Immature natural killer cell (primary cell): Measurements from ENCODE around the gene TPBGL. TPM values are rescaled to one million over a fixed set of nuclear protein-coding genes. Genes with fewer than 3 reads are reported as not detected.
A peak's percentile ranks its signal among the peaks of the same experiment; 100 is the strongest.

ENCODE experiments used
- DNase-seq, 3 donors: peaks; one replicate each; pipeline ENCODE4 v3.0.0; 2022; ENCODE audit warnings: mixed read lengths in 1 of 3
- H3K27ac Mint-ChIP-seq, 6 donors: one replicate each; pipeline ENCODE4 v1.8.0; 2020; ENCODE audit warnings: mixed read lengths in 6 of 6, mild to moderate bottlenecking in 5 of 6, inconsistent platforms in 4 of 6, moderate library complexity in 3 of 6
- H3K27me3 Mint-ChIP-seq, 3 donors: one replicate each; pipeline ENCODE4 v1.8.0; 2020 to 2021; ENCODE audit warnings: low read depth in 3 of 3, mild to moderate bottlenecking in 3 of 3, mixed read lengths in 3 of 3, moderate library complexity in 3 of 3, inconsistent platforms in 1 of 3
- H3K36me3 Mint-ChIP-seq, 3 donors: one replicate each; pipeline ENCODE4 v1.8.0; 2020; ENCODE audit warnings: mixed read lengths in 3 of 3, inconsistent platforms in 2 of 3, mild to moderate bottlenecking in 2 of 3
- H3K4me1 Mint-ChIP-seq, 2 donors: one replicate each; pipeline ENCODE4 v1.8.0; 2020; ENCODE audit warnings: inconsistent platforms in 2 of 2, mild to moderate bottlenecking in 2 of 2, mixed read lengths in 2 of 2, moderate library complexity in 1 of 2
- H3K4me3 Mint-ChIP-seq, 5 donors: one replicate each; pipeline ENCODE4 v1.8.0; 2020; ENCODE audit warnings: mild to moderate bottlenecking in 5 of 5, mixed read lengths in 5 of 5, inconsistent platforms in 3 of 5, moderate library complexity in 3 of 5
- H3K9me3 Mint-ChIP-seq, 6 donors: one replicate each; pipeline ENCODE4 v1.8.0; 2020; ENCODE audit warnings: mild to moderate bottlenecking in 6 of 6, mixed read lengths in 6 of 6, inconsistent platforms in 4 of 6, moderate library complexity in 3 of 6
- polyA plus RNA-seq, 3 donors: library from polyadenylated mRNA; unstranded; fragments of 300-500 nt; fragmentation: Illumina TruSeq; gene quantifications; one replicate each; pipeline ENCODE4 v1.2.3, GENCODE V29; 2021

TPBGL gene
- polyA plus RNA-seq, 3 donors from 2014 or later: 0.13 TPM; not detected in 2

DNA sequence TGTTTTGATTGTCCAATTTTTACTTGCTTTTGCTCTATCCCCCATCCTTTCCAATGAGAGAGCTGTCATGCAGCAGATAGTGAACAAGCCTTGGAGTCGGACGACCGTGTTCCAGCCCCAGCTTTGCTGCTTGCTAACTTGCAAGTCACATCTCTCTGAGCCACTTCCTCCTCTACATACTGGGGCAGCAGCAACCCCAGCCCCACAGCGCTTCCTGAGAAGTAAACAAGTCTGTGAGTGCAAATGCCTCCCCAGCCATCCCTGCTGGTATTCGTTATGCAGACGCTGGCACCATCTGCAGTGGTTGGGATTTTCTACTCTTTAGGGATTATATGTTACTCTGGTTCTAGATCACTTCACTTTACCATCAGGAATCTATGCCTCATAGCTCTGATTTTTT is 35.0 kb downstream of the TPBGL start:
- DNase-seq: peak; percentile 69 to 77 (median 76)
- Mint-ChIP-seq H3K27me3 (peaks cover 0 to 1% (median 0%) of the 10 kb centered on the region in 3 donors), H3K27ac (peak overlapping the region; percentile 93 to 99 (median 98)), H3K36me3 (peaks cover 26 to 53% (median 33%) of the 10 kb centered on the region in 3 donors), H3K4me3 (peak overlapping the region; percentile 88 to 91 (median 90)), H3K9me3 (no peaks in the 10 kb centered on the region), H3K4me1 (peaks cover 55 to 58% of the 10 kb centered on the region in 2 donors)

DNA sequence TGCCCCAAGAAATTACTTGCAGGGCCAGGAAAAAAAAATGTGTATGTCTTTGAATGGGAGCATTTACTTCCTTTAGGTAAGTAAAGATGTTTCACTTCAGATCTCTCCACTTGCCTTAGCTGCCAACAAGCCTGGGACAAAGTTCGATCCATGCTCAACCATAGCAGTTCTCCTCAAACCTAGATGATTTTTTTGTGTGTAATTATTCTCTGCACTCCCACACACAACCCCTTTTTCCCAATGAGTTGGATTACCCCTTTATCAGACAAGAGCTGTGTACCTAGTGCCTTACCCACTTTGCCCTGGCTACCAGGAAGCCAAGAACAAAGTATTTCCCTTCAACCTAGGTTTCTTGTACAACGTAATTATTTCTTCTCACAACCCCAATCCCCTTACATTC is 35.6 kb downstream of the TPBGL start:
- no peak for DNase-seq
- peak overlapping the region; percentile 93 to 99 (median 98) for H3K27ac Mint-ChIP-seq
- peak overlapping the region; percentile 36 to 91 (median 90) for H3K4me3 Mint-ChIP-seq
- peaks cover 26 to 52% (median 34%) of the 10 kb centered on the region in 3 donors for H3K36me3 Mint-ChIP-seq
- no peaks in the 10 kb centered on the region for H3K9me3 Mint-ChIP-seq
- H3K4me1 Mint-ChIP-seq: peaks cover 56 to 62% of the 10 kb centered on the region in 2 donors
- peaks cover 0 to 1% (median 0%) of the 10 kb centered on the region in 3 donors for H3K27me3 Mint-ChIP-seq

DNA sequence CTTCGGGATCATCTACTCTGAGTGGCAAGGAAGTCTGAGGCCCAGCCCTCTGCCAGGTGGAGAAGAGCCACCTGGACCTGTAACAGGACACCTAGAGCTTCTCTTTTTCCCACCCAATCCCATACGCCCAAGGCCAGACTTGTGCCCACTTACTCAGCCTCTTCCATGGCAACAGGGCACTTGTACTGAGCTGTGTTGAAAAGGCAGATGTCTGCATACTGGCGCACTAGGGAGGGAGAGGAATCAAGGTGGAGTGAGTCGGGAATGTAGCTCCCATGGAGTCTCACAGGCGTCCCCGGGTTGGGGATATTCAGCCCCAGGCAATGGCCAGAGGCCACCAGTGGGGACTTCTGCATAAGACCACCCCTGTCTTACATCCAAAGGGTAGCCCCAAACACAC is 36.1 kb downstream of the TPBGL start:
- H3K36me3 Mint-ChIP-seq: peaks cover 26 to 51% (median 34%) of the 10 kb centered on the region in 3 donors
- peaks cover 55 to 59% of the 10 kb centered on the region in 2 donors for H3K4me1 Mint-ChIP-seq
- no peaks in the 10 kb centered on the region for H3K9me3 Mint-ChIP-seq
- peaks cover 0 to 1% (median 0%) of the 10 kb centered on the region in 3 donors for H3K27me3 Mint-ChIP-seq
- H3K4me3 Mint-ChIP-seq: peak overlapping the region; percentile 36 to 91 (median 90)
- peak overlapping the region; percentile 93 to 99 (median 98) for H3K27ac Mint-ChIP-seq
- no peak for DNase-seq

DNA sequence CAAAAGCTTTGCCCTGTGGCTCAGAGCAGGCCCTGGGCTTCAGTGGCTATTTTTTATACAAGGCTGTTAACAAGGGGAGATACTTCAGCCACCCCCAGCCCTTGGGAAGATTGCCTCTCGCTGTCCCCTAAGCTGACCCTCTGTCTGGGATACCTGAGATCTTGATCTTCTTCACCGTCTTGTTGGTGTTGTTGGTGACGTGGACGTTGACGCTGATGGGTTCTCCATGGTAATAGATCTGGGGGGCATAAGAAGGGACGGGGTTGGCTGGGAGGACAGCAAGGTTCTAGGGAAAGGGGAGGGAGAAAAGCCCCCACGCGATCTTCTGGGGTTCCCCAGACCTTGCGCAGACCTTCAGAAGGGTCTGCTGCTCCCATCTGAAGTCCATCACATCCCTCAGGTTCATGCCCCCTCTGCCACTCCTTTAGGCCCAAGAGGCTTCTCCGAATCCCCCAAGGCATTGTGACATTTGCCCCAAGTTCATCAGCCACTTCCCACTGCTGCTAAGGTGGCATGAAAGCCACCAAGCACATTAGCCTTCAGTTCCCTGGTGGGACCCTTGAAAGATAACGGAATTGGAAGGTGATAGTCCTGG is 36.7 kb downstream of the TPBGL start:
- Mint-ChIP-seq H3K4me3 (peak overlapping the region in 4 of 5 donors; percentile 4 to 39 (median 14)), H3K27ac (peak overlapping the region; percentile 93 to 99 (median 98)), H3K4me1 (peaks cover 55 to 59% of the 10 kb centered on the region in 2 donors), H3K36me3 (peaks cover 26 to 52% (median 34%) of the 10 kb centered on the region in 3 donors), H3K27me3 (no peaks in the 10 kb centered on the region), H3K9me3 (no peaks in the 10 kb centered on the region)
- DNase-seq: no peak

DNA sequence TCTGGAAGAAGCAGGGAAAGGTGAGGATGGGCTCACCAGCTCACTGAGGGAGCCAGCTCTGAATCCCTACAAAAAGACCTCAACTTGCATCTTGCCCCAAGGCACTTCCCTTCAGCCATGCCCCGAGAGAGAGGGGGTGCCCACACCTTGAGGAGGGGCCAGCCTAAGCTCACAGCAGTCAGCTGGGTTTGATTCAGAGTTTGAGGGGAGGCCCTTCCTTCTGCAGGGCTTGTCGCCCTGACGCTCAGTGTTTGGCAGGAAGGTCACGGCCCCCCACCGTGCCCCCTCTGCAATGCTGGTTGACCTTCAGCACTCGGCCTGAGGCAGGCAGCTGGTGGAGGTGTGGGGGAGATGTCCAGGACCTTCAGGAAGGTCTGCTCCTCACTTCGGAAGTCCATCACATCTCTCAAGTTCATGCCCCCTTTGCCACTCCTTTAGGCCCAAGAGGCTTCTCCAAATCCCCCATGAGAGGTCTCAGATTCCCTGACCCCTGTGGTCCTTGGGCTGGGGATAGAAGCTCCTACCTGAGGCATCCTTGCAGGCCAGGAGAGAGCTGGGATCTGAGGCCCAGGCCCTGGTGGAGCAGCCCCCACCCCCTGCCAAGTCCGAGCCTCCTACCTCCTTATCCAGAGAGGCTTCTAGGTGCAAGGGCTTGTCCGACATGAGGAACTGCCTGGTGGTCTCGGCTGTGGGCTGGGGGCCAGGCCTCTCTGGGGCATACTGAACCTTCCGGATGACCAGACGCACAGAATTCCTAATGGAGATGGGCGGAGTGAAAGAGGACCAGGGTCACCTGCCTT is 37.6 kb downstream of the TPBGL start:
- Mint-ChIP-seq H3K9me3 (no peaks in the 10 kb centered on the region), H3K27ac (peak overlapping the region; percentile 93 to 99 (median 98)), H3K4me1 (peaks cover 55 to 58% of the 10 kb centered on the region in 2 donors), H3K27me3 (no peaks in the 10 kb centered on the region), H3K36me3 (peaks cover 26 to 56% (median 34%) of the 10 kb centered on the region in 3 donors), H3K4me3 (no peak overlapping the region)
- no peak for DNase-seq

DNA sequence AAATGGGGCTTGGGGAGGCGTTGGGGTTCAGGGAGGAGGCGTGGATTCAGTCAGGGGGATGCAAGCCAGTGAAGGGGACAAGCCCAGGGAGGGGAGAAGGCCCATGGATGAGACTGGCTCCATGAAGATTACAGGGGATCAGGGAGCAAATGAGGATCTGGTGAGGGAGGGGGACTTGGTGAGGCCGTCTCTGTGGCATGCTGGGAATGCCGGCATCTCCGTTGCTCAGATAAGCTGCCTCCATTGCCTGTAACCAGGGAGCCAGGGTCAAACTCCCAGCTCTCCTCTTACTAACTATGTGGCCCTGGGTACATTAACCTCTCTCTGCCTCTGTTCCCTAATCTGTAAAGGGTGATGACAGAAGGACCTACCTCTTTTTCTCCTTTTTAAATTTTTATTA is 38.7 kb downstream of the TPBGL start:
- peaks cover 48 to 49% of the 10 kb centered on the region in 2 donors for H3K4me1 Mint-ChIP-seq
- H3K9me3 Mint-ChIP-seq: no peaks in the 10 kb centered on the region
- H3K27me3 Mint-ChIP-seq: peaks cover 0 to under 1% (median 0%) of the 10 kb centered on the region in 3 donors
- H3K27ac Mint-ChIP-seq: peak overlapping the region in 4 of 6 donors; percentile 46 to 88 (median 68)
- H3K4me3 Mint-ChIP-seq: no peak overlapping the region
- H3K36me3 Mint-ChIP-seq: peaks cover 26 to 56% (median 34%) of the 10 kb centered on the region in 3 donors
- no peak for DNase-seq

DNA sequence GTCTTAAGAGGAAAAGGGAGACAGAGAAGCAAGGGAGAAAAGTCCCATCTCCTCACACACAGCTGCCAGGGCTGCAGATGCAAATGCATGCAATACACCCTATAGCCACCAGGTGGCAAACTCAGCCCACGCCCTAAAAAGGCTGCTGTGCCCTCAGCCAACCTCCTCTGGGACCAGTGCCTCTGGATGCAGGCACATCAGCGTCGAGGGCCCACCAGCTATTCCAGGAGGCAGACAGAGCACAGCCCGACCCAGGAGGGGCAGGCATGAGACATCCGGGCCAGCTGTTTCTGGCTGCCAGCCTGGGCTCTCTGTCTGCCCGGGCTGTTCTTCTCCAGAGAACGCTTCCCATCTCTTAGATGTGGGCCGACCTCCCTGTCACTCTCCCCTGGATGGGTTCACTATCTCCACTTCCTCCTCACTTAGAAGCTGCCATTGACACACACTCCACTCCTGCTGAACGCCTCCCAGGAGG is 39.7 kb downstream of the TPBGL start:
- peaks cover 26 to 60% (median 33%) of the 10 kb centered on the region in 3 donors for H3K36me3 Mint-ChIP-seq
- H3K27ac Mint-ChIP-seq: peak overlapping the region; percentile 13 to 90 (median 86)
- DNase-seq: peak; percentile 62 to 72 (median 72)
- H3K4me3 Mint-ChIP-seq: no peak overlapping the region
- no peaks in the 10 kb centered on the region for H3K9me3 Mint-ChIP-seq
- H3K27me3 Mint-ChIP-seq: peaks cover 0 to 5% (median 0%) of the 10 kb centered on the region in 3 donors
- H3K4me1 Mint-ChIP-seq: peaks cover 44 to 46% of the 10 kb centered on the region in 2 donors

DNA sequence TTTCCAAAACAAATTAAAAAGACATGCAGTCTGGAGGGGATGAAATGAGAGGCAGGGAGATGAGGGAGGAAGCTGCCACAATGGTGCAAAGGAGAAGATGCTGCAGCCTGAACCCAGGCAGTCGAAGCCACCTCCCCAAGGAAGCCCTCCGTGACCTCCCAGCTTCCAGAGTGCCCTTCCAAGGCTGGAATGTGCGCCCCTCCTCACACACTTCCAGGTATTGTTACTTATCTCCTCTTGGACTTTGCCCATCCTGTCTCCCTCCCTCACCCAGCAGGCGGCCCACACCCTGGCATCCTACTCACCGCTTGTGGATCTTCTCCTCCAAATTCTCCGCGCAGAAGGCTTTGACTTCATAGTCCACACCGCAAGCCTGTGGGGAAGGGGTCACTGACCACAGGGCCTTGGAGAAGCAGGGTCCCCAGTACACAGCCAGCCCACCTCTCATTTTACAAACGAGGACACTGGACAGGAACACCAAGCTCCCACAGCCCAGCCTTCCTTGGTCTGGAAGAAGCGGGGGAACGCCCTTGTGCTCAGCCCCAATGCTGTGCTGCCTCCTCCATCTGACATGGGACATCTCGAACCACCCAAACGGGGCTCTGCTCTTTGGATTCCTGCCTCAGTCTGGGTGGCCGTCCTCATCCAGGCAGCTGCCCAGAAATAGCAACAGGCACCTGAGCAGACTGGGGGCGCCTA is 40.3 kb downstream of the TPBGL start:
- Mint-ChIP-seq H3K4me3 (no peak overlapping the region), H3K27me3 (peaks cover 0 to 5% (median 0%) of the 10 kb centered on the region in 3 donors), H3K27ac (peak overlapping the region; percentile 30 to 84 (median 66)), H3K36me3 (peaks cover 23 to 56% (median 30%) of the 10 kb centered on the region in 3 donors), H3K9me3 (no peaks in the 10 kb centered on the region), H3K4me1 (peaks cover 38 to 39% of the 10 kb centered on the region in 2 donors)
- no peak for DNase-seq

DNA sequence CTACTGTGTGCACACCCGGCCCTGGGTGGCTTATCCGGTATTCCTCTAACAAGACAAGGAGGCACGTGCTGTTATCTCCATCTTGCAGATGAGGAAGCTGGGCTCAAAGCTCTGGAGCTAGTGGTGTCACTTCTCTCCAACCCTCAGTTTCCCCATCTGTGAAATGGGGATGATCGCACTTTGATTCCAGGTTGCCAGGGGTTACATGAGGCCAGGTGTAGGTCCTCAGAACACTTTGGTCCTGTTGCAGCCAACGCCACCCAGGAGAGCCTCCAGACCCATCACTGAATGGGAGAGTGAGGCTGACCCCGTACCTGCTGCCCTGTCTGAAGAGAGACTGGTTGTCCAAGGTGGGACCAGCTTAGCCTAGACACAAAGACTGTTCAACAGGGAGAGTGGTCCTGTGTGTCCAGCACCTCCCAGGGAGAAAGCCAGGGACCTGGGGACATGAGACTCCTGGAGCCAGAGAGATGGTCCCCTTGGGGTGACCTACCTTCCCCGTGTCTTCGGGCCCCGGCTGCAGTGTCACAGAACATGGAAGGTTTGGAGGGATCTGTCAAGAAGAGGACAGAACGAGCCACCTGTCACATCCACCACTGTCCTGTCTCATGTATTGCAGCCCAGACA is 41.0 kb downstream of the TPBGL start:
- no peak overlapping the region for H3K4me3 Mint-ChIP-seq
- no peaks in the 10 kb centered on the region for H3K9me3 Mint-ChIP-seq
- no peak for DNase-seq
- peaks cover 0 to 5% (median 0%) of the 10 kb centered on the region in 3 donors for H3K27me3 Mint-ChIP-seq
- H3K4me1 Mint-ChIP-seq: peaks cover 31 to 32% of the 10 kb centered on the region in 2 donors
- peaks cover 22 to 51% (median 29%) of the 10 kb centered on the region in 3 donors for H3K36me3 Mint-ChIP-seq
- peak overlapping the region in 4 of 6 donors; percentile 31 to 64 (median 53) for H3K27ac Mint-ChIP-seq

DNA sequence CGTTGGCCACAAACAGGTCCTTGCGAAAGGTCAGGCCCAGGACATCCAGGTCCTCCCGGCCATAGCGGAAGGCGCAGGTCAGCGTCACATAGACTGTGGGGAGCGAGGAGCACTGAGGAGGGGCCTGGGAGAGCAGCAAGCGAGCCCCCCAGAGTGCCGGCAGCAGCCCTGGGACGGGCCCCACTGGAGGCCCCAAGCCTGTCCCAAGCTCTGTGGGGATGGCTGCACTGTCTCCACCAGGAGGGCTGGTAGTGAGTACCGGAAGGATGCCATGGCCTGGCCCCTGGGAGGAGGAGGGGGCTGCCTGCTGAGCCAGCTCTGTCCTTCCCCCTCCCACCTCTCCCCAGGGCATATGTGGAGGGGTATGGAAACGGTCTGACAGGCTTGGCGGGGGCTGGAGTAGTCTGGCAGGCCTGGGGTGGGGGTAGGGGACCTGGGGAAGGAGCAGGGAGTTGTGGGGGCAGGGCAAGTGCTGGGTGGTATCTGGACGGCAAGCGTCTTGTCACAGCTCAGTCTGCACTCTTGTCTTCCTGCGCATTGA is 42.9 kb downstream of the TPBGL start:
- Mint-ChIP-seq H3K36me3 (peaks cover 10 to 49% (median 15%) of the 10 kb centered on the region in 3 donors), H3K4me3 (no peak overlapping the region), H3K27me3 (peaks cover 0 to 6% (median 3%) of the 10 kb centered on the region in 3 donors), H3K4me1 (peaks cover 16 to 27% of the 10 kb centered on the region in 2 donors), H3K27ac (no peak overlapping the region), H3K9me3 (no peaks in the 10 kb centered on the region)
- DNase-seq: no peak

DNA sequence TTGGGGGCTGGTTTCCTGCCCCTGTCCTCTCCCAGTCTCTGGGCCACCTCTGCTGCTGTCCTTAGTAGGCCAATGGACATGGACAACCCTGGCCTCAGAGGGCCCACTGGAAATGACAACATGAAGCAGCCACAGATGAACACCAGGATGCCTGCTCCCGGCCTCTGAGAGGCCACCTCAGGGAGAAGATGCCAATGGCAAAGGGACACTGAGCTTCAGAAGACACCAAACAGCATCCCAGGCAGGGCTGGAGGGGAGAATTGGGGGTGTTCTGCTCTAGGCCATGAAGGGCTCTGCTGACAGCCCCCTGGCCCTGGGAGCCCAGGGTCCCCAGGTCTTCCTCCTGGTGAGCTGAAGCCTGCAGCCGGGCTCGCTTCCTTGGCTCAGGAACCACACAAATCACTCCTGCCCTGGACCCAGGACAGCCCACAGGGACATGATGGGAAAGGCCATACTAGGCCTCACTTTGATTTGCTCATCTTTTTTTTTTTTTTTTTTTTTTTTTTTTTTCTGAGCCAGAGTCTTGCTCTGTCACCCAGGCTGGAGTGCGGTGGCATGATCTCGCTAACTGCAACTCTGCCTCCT is 45.3 kb downstream of the TPBGL start:
- H3K27me3 Mint-ChIP-seq: peaks cover 0 to 9% (median 3%) of the 10 kb centered on the region in 3 donors
- H3K27ac Mint-ChIP-seq: peak overlapping the region in 1 of 6 donors; percentile 45
- DNase-seq: no peak
- no peaks in the 10 kb centered on the region for H3K9me3 Mint-ChIP-seq
- peaks cover 2 to 34% (median 7%) of the 10 kb centered on the region in 3 donors for H3K36me3 Mint-ChIP-seq
- H3K4me1 Mint-ChIP-seq: peaks cover 19 to 28% of the 10 kb centered on the region in 2 donors
- no peak overlapping the region for H3K4me3 Mint-ChIP-seq

DNA sequence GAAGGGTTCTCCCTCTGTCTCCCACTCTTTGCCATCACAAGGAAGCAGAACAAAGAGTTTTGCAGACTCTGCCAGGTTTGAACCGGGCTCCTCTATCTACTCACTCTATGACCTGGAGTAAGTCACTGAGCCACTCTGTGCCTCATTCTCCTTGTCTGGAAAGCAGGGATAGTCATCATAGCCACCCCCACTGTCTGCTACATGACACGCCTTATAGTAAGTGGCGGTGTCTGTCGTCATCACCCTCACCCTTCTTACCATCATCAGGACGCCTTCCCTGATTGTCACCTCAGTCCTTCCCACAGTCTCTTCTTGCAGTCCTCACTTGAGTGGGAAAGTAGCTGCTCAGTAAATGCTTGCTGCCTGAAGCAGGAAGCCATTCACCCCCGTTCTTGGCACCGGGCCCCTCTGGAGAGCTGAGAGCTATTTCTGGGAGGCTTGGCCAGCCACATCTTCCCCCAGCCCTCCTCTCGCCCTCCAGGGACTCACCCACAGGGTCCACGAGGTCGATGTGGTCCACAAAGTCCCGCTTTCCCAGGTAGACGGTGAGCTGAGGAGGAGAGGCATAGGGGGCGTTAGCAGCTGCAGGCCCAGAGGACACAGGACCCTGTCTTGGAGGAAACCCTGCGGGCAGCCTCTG is 46.4 kb downstream of the TPBGL start:
- Mint-ChIP-seq H3K4me1 (peaks cover 23 to 34% of the 10 kb centered on the region in 2 donors), H3K27me3 (peaks cover 0 to 12% (median 3%) of the 10 kb centered on the region in 3 donors), H3K9me3 (no peaks in the 10 kb centered on the region), H3K36me3 (peaks cover 0 to 27% (median 7%) of the 10 kb centered on the region in 3 donors), H3K4me3 (no peak overlapping the region), H3K27ac (peak overlapping the region in 2 of 6 donors; percentile 0 to 51)
- DNase-seq: no peak
